Stimulated activated CD4-positive, alpha-beta T cell treated with anti-CD3 and anti-CD28 coated beads, Interleukin-15, amount 100 ng/mL, for 24 hours (primary cell): Measurements from ENCODE around the gene GINS2.

ENCODE experiments used
- DNase-seq: peaks from one replicate; pipeline ENCODE4 v3.0.0-alpha.2; 2020

Gene GINS2

DNA sequence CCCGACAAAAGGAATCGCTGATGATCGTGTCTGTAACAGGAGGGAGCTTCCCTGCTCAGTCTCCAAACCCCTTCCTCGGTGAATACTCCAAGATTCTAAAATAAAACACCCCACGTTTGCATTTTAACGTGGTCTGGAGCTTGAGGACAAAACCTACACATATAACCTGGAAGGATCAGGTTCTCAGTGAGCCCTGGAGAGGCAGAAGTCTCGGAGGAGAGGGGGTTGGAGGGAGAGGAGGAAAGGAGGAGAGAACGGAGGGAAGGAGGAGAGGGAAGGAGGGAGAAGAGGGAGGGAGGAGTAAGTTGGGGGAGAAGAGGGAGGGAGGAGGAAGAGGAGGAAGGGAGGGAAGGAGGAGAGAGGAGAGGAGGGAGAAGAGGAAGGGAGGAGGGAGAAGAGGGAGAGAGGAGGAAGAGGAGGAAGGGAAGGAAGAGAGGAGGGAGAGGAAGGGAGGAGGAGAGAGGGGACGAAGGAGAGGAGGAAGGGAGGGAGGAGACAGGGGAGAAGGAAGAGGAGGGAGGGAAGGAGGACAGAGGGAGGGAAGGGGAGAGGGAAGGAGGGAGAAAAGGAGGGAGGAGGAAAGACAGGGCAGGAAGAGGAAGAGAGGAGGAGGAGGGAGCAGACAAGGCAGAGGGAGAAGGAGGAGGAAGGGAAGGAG is 27.4 kb upstream of the GINS2 start:
- DNase-seq: no peak

DNA sequence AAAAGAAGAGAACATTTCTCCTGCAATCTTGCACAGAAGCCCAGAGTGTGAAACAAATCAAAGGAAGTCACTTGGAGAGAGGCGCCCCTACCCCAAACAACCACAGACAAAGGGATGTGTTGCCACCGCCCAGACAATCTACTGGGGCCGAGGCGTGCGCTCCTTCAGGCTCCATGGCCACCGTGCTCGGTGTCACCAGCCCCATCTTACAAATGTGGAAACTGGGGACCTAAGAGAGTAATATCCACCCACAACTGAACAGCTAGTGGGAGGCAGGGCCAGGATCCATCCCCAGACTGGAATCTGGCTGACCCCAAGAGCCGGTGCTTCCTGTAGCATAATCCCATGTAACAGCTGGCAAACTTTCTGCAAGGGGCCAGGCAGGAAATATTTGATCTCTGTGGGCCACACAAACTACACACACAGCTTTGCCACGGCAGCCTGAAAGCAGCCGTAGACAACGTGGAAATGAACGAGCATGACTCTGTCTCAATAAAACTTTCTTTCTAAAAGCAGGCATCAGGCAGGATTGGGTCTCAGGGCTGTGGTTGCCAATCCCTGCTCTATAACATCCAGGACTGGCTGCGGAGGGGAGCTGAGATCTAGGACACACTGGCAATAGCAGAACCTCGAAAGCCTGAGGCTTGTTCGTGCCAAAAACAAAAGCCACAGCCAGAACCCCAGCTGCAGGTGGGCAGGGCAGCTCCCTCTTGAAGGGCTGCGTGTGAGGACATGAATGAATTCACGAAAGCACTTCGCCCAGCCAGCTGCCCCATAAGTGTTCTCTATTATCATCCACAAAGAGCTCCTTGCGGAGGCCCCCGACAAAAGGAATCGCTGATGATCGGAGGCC is 26.6 kb upstream of the GINS2 start:
- DNase-seq: no peak

DNA sequence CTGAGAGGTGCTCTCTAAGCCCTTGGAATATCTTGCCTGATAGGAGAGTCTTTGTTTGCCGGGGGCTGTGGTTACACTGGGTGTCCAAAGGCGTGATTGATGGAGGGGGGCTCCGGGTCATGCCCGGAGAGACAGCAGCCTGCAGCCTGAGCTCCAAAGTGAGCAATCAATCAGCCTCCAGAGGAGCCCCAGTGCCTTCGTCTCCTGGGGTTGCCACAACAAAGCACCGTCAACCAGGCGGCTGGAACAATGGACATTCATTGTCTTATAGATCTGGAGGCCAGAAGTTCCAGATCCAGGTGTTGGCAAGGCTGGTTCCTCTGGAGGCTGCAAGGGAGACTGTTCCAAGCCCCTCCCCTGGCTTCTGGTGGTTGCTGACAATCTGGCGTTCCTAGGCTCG is 24.0 kb upstream of the GINS2 start:
- no peak for DNase-seq

DNA sequence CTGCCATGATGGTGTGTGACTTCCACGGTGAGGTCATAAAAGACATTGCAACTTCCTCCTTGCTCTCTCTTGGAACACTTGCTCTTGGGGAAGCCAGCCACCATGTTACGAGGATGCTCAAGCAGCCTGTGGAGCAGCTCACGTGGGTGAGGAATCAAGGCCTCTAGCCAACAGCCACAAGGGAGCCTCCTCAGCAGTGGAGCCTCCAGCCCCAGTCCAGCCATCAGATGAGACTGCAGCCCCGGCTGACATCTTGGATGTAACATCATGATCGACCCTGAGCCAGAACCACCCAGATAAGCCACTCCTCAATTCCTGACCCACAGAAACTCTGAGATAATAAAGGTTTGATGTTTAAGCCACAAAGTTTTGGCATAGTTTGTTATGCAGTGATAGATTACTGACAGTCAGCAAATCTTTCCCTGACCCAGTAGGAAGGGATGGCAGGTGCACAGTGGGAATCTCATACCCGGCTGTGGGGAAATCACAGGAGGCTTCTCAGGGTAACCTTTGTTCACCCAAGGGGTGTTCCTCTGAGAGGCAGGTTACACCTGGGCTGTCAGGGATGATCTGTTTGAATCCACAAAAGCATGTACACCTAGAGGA is 23.3 kb upstream of the GINS2 start:
- DNase-seq: no peak

DNA sequence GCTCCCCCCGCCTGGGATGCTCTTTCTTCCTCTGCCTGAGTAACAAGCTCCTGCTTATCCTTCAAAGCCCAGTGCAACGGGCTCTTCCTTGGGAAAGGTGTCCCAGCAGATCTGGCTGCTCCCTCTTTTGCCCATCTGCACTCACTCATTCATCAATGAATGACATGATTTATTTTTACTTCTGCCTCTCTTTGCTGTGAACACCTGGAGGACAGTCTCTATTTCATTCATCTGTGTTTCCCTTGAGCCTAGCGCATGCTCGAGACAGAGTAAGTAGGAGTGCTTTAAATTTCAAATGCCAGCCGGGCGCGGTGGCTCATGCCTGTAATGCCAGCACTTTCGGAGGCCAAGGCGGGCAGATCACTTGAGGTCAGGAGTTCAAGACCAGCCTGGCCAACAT is 22.0 kb upstream of the GINS2 start:
- no peak for DNase-seq

DNA sequence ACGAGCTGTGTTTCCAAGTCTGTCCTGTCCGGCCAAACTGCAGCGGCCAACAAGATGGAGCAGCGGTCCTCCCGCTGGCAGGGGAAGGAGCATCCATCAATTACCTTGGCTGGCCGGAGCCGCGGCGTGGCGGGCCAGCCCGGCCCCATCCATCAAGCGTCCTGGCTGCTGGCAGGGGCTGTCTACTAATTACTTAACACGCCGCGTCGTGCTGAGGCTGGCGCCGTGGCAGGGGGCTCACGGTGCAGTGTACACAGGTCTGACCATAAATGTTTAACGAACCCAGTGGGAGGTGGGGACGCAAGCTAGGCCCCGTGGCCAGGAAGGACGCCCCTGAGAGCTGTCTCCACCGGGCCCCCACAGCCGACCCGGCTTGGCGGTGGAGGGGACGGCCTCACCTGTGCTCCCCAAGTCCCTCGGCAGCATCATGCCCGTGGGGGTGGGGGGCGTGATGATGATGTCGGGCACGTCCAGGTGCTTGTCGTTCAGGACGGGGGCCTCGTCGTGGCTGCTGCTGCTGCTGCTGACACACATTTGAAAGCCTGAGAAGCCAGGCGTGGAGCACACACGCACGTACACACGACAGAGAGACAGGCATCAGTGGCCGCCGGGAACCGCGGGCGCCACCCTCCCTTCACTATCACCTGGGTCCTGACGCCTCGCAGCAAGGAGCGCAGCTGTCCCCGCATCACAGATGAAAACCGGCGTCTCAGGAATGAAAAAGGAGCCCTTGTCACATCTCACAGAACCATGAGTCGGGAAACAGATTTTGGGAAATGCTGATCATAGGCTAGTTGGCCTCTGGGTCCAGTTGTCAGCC is 21.2 kb upstream of the GINS2 start:
- no peak for DNase-seq

DNA sequence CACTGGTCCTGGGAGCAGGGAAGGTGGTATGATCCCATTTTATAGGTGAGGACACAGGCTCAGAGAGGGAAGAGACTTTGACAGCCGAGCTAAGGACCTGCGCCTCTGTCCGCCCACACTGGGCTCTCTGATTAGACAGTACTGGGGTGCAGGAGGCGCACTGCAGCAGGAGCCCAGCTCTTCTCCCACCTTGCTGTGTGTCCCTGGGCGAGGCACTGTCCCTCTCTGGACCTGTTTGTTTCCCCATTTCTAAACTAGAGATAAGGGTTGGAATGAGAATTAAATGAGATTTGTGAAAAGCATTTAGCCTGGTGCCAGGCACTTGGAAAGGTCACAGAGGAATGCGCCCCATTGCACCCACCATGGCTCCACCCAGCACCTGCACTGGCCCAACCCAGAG is 19.6 kb upstream of the GINS2 start:
- DNase-seq: no peak

DNA sequence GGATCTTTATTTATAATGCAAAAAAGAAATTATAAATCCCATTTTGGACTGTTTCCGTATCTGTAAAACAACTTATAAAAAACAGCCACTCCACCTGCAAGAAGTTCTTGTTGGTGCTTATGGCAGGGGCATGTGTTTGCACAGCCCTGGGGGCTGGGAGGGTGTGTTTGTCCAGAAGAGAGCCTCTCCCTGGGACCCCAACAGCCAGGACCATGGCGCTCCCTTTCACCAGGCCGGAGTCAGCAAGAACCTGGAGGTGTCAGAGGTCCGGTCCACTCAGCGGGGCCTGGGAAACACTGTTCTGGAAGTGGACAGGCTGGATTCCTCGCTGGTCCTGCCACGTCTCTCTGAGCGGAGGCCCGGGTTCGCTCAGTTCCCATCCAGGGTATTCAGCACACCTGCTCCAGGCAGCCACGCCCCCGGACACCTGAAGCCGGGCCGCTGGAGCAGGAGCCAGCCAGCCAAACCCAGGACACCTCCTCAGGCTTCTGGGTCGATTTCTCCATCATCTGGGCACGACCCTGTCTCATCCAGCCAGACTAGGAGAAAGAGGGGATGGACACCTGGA is 18.9 kb upstream of the GINS2 start:
- no peak for DNase-seq

DNA sequence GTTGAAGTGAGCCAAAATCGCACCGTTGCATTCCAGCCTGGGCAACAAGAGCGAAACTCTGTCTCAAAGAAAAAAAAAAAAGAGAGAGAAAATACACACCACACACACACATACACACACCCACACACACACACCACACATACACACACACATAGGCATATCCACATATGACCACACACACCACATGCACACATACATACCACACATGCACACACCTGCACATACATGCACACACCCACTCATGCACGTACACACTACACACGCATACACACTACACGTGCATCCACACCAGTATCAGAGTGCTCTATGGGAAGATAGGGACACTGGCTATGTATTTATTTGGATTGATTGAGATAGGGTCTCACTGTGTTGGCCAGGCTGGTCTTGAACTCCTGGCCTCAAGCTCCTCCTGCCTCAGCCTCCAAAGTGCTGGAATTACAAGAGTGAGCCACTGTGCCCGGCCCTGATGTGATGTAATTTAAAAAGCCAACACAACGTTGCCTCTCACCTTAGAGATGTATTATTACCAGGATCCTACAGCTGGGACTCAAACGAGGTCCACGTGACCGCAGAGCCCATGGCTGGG is 17.8 kb upstream of the GINS2 start:
- DNase-seq: no peak

DNA sequence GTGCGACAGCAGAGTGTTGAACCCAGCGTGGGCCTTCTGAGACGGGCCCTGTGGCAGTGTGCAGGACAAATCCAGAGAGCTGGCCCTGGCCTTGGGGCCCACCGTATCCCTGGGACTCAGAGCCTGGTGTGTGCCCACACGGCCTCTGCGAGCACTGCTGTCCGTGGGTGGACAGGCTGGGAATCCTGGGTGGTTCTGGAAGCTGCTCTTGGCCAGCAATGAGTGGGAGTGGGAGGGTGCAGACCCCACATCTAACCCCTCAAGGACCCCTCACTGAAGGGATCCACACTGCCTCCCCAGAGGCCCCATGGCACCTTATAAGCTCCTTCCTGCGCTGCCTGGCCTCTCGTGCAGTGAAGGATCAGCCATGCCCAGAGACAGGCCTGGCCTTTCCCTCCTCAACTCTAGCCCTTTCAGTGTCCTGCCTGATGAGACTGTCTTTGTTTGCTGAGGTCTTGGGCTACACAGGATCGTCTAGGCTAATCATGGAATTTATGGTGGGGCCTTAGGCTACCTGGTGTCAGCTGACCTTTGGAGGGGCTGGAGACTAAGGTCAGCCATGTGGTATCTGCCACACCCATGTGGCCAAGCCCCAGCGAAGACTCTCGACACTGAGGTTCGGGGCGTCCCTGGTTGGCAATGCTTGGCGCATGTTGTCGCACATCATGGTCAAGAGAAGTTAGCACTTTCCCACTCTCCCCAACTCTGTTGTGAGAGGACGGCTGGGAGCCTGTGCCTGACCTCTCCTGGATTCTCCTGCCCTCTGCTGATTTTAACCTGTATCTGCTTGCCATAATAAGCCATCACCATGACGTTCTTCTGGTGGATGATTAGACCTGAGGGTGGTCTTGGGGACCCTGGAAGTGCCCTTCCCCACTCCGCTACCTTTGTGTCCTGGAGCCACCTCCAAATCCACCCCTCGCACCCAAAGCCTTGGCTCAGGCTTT is 16.4 kb upstream of the GINS2 start:
- no peak for DNase-seq

DNA sequence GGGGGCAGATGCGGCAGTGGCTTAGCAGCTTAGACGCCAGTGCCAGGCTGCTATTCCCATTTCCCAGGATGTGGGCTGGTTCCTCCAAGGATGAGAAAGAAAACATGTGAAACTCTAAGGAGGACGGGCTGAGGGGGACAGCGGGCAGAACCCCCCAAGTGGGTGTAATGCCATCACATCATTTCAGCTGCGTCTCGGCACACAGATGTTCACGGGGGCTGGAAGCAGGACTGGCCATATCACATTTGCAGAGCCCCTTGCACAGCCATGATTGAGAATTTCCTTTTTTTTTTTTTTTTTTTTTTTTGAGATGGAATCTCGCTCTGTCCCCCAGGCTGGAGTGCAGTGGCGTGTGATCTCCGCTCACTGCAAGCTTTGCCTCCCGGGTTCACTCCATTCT is 15.3 kb upstream of the GINS2 start:
- no peak for DNase-seq

DNA sequence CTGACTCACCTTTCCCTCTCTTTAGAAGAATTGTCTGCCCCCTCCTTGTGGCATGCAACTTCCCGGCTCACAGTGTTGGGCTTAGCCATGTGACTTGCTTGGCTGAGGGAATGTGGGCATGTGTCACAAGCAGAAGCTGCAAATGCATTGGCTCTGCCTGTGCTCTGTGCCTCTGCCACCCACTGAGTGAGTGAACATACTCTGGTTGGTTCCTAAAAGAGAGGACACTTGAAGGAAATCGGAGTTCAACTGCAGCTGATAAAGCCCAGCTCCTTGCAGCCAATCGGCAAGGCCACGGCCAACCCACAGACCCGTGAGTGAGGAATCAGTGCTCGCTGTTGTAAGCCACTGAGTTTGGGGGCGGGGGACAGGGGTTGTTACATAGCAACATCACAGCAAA is 10.9 kb upstream of the GINS2 start:
- no peak for DNase-seq

DNA sequence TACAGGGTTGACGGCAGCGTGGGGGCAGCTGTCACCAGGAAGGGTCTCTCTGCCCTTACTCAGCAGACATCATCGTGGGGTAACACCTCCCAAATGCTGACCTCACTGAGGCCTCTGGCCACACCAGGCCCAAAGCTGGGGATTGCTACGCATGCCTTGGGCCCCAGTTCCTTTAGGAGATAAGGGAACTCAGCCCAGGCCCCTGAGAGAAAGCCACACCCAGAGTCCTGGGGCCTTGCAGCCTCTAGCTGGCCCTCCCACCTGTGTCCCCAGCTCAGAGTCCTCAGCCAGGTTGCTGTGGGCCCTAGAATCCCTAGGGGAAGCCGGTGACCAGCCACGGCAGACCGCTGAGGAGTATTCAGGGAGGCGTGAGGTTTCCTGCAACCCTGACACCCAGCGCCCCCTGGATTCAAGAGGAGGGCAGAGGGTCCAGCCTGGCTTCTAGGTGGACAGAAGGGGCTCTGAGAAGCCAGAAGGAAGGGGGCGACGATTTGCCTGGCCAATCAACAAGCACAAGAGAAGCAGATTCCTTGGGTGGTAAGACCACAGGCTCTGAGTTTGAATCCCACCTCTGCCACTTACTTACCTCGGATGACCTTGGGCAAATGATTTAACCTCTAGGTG is 10.3 kb upstream of the GINS2 start:
- no peak for DNase-seq

DNA sequence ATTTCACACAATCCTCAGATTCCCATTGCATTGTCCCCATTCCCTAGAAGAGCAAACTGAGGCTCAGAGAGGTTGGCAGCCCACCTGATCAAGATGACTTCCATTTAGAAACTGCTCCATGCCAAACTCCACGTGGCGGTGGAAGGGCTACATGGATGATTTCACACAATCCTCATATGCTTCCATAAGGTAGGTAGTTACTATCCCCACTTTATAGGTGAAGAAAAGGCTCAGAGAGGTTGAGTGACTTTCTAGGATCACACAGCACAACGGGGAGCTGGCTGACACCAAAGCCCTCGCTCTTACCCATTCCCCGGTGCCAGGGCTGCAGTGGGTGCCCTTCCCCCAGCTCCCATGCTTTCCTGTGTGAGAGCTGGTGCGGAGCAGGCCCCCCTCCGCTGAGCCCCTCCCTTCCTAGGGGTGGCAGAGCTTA is 9.7 kb upstream of the GINS2 start:
- no peak for DNase-seq

DNA sequence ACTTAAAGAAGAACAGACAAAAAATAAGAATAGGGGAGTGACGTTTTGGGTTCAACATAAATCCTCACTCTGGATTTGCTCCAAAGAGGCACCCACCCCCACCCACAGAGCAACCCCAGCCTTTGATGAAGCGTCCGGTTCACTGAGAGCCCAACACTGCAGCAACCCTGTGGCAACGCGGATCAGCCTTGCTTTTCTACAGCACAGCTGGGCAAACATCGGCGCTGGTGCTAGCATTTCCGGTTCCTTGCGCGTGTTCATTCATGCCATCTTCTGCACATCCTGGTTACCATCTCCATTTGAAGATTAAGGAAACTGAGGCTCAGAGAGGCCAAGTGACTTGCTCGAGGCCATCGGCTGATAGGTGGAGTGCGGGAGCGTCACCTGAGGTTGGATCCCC is 8.7 kb upstream of the GINS2 start:
- DNase-seq: no peak

DNA sequence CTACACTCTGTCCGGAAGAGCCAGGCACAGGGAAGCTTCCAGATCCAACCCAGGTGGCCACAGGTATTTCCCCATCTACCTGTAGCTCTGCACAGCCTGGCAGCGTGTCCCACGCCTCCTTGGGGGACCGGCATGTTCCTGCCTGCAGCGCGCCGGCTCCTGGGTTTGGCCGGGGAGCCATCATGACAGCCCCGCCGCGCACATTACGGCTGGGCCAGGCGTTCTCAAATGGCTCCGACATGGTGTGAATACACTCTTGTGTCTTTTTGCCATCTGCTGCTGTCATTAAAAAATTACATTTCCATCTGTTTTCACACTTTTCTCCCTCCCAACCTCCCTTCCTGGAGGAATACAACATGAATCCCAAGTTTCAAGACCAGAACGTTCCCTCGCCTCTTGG is 8.0 kb upstream of the GINS2 start:
- DNase-seq: no peak

DNA sequence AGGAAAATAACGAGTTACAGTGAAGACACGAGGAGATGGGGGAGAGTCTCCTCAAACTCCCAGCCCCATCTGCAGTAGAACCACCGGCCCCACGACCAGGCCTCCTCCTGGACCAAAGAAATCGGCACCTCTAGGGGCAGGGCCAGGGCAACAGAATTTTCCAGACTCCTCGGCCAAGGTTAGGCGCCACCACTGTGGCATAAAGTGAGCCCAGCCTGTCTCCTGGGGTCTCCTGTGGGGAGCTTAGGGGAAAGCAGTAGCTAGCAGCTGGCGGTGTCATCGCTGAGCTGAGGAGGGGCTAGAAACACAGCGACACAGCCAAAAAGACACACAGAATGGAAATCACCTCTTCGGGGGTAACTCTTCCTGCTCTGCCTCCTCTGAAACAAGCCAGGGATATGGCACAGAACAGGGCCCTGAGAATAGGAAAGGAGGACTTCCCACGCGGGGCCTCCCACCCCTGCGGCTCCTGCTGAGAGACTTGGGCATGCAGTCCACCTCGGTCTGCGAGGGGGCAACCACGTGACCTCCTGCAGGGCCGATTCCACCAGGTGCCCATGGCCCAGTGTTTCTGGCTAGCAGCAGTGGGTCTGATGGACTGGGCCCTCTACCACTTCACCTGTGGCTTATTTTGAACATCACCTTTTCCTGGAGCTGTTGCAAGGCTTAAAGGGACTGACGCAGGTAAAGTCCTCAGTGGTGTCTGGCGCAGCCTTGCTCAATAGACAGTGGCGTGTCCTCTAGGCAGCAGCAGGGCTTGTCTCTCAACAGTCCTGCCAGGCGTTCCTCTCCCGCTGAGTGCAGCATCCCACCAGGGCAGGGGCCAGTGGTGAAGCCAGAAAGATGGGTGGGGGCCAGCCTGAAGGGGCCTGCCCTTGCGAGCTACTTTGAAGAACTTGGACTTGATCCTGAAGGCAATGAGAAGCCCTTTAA is 6.7 kb upstream of the GINS2 start:
- no peak for DNase-seq

DNA sequence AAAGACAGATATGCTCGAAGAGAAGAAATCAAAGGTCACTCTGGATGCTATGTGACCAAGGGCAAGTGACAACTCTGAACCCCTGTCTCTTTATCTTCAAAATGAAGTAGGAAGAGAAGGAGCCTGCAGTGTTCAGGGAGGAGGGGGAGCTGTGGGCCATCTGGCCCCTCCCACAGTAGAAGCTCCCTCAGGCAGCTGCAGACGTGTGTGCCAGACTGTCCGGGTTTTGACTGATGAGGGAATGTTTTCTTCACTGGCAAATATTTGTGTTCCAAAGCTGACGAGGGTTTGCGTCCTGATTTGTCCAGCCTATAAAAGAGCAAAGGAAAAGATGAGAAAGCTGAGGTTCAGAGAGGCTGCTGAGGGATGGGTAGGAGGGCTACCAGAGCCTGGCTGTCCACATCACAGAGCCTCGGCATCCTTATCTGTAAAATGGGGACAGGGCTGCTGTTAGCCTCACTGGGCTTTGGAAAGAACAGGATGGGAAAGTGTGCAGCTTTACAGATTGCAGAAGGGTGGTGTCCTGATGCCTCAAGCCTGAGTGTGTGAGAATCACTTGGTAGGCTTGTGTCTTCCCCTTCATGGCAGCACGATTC is 1.8 kb upstream of the GINS2 start:
- no peak for DNase-seq

DNA sequence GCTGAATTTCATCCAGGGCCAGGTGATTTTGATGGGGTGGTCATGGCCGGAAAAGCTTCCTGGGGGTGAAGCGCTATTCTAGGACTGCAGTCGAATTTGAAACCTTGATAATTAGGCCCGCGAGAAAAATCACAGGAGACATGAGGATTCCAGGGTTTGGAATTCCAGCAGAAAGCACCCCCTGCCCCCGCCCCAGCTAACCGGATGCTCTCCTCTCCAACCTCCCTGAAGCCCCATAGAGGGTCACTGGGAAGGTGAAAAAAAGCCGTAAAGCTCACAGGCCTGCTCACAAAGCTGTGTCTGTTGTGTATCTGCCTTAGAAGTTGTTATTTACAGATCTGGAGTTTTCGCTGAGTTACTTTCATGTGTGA is 1.2 kb upstream of the GINS2 start:
- DNase-seq: no peak
